Astrocyte (in vitro differentiated cells and primary cell): Measurements from ENCODE around the gene TMEM222. TPM values are rescaled to one million over a fixed set of nuclear protein-coding genes. Genes with fewer than 3 reads are reported as not detected.

ENCODE experiments used
- DNase-seq: peaks from one replicate; pipeline ENCODE4 v3.0.0-alpha.2; 2010; ENCODE audit warnings: low read depth
- FAIRE-seq: peaks from 2 replicates; lab custom pipeline; 2011; peaks lifted over from hg19 to GRCh38; lab: Jason Lieb, UNC
- H2AFZ ChIP-seq: 2 replicates; pipeline ENCODE4 v1.6.0; 2012; ENCODE audit warnings: low read depth, low read length, inconsistent platforms
- H3K27ac ChIP-seq: 2 replicates; pipeline ENCODE4 v1.5.1; 2011; ENCODE audit warnings: low read depth, low read length, inconsistent platforms
- H3K27me3 ChIP-seq: 2 replicates; pipeline ENCODE4 v1.6.0; 2011; ENCODE audit warnings: low read length, inconsistent platforms; ENCODE audit not compliant: insufficient read depth
- H3K36me3 ChIP-seq: 2 replicates; pipeline ENCODE4 v1.5.1; 2011; ENCODE audit warnings: low read length, inconsistent platforms; ENCODE audit not compliant: insufficient read depth
- H3K4me1 ChIP-seq: 2 replicates; pipeline ENCODE4 v1.5.1; 2011; ENCODE audit warnings: low read length, inconsistent platforms; ENCODE audit not compliant: insufficient read depth
- H3K4me2 ChIP-seq: 2 replicates; pipeline ENCODE4 v1.6.0; 2012; ENCODE audit warnings: low read length, inconsistent platforms
- H3K4me3 ChIP-seq: 2 replicates; pipeline ENCODE4 v1.5.1; 2011; ENCODE audit warnings: low read depth, mild to moderate bottlenecking, low read length, inconsistent platforms; ENCODE audit not compliant: insufficient read depth
- H3K79me2 ChIP-seq: 2 replicates; pipeline ENCODE4 v1.6.0; 2012; ENCODE audit warnings: mild to moderate bottlenecking, low read length, inconsistent platforms; ENCODE audit not compliant: insufficient read depth
- H3K9ac ChIP-seq: 2 replicates; pipeline ENCODE4 v1.6.0; 2012; ENCODE audit warnings: mild to moderate bottlenecking, low read length, inconsistent platforms
- H3K9me3 ChIP-seq: 2 replicates; pipeline ENCODE4 v1.5.1; 2012; ENCODE audit warnings: low read depth, mild to moderate bottlenecking, low read length, inconsistent platforms; ENCODE audit not compliant: insufficient read depth
- H4K20me1 ChIP-seq: 2 replicates; pipeline ENCODE4 v1.6.0; 2012; ENCODE audit warnings: low read length, inconsistent platforms; ENCODE audit not compliant: insufficient read depth
- H3K27ac Mint-ChIP-seq: one replicate; pipeline ENCODE4 v1.8.0; 2021; ENCODE audit warnings: mild to moderate bottlenecking, mixed read lengths; ENCODE audit not compliant: unreplicated experiment
- H3K27me3 Mint-ChIP-seq: one replicate; pipeline ENCODE4 v1.8.0; 2021; ENCODE audit warnings: low read depth, mixed read lengths; ENCODE audit not compliant: unreplicated experiment
- H3K36me3 Mint-ChIP-seq: one replicate; pipeline ENCODE4 v1.8.0; 2021; ENCODE audit warnings: low read depth, mixed read lengths; ENCODE audit not compliant: unreplicated experiment
- H3K4me1 Mint-ChIP-seq: one replicate; pipeline ENCODE4 v1.8.0; 2021; ENCODE audit warnings: low read depth, mixed read lengths; ENCODE audit not compliant: unreplicated experiment
- H3K4me3 Mint-ChIP-seq: one replicate; pipeline ENCODE4 v1.8.0; 2021; ENCODE audit warnings: mild to moderate bottlenecking, moderate library complexity, mixed read lengths; ENCODE audit not compliant: unreplicated experiment
- H3K9me3 Mint-ChIP-seq: one replicate; pipeline ENCODE4 v1.8.0; 2021; ENCODE audit warnings: mild to moderate bottlenecking, mixed read lengths; ENCODE audit not compliant: unreplicated experiment
- EZH2 ChIP-seq: IDR thresholded peaks from 2 replicates; pipeline ENCODE4 v1.6.1; 2012; ENCODE audit warnings: mild to moderate bottlenecking, low read length, inconsistent platforms; ENCODE audit not compliant: insufficient read depth
- total RNA-seq: library from RNA; stranded (reverse); gene quantifications from 2 replicates; pipeline ENCODE4 v1.2.1, GENCODE V29; 2021
- TF ChIP-seq, protein P1 (sequence below): IDR thresholded peaks from 2 replicates; pipeline ENCODE4 v1.5.1; 2011; ENCODE audit warnings: low read depth, mild to moderate bottlenecking, inconsistent platforms, low read length, moderate library complexity; ENCODE audit not compliant: insufficient read depth

Gene TMEM222
- total RNA-seq, 1 donor from 2014 or later: 46.0 TPM

DNA sequence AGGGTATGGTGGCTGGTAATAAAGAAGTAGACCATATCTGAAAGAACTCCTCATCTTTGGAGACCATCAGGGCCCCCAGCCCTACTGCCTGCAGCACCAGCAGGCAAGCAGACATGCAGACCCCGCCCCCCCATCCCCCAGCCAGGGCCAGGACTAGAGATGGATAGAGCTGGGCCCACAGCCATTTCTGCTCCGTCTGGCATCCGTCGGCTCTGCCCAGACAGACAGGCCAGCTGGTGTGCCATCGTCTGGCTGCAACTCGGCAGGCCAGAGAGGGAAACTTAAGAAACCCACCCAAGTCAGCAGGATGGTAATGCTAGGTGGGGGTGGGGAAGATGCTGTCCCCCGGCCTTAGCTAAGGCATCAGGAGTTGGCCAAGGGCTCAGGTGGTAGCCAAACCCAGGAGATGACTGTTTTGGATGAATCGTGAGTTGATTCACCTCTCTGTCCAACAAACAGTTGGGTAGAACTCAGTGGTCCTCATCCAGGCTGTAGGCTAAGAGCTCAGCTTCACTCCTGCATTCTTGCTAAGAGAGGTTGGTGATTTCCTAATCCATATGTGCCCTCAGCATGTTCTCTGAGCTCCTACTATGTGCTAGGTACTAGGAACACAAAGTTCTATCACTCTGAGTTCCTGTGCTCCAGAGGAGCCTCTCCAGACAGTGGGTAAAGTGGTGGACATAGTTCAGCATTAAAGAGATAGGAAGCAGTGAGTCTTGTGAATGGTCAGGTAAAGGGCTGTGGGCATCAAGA lies 23.2 kb upstream of the TMEM222 start:
- peak overlapping the region; percentile 75 for H3K9ac ChIP-seq
- peaks cover 2% of the 10 kb centered on the region for H3K27me3 Mint-ChIP-seq
- peak overlapping the region; percentile 30 for H3K4me3 ChIP-seq
- TF ChIP-seq EZH2: no peak
- TF ChIP-seq, protein P1, sequence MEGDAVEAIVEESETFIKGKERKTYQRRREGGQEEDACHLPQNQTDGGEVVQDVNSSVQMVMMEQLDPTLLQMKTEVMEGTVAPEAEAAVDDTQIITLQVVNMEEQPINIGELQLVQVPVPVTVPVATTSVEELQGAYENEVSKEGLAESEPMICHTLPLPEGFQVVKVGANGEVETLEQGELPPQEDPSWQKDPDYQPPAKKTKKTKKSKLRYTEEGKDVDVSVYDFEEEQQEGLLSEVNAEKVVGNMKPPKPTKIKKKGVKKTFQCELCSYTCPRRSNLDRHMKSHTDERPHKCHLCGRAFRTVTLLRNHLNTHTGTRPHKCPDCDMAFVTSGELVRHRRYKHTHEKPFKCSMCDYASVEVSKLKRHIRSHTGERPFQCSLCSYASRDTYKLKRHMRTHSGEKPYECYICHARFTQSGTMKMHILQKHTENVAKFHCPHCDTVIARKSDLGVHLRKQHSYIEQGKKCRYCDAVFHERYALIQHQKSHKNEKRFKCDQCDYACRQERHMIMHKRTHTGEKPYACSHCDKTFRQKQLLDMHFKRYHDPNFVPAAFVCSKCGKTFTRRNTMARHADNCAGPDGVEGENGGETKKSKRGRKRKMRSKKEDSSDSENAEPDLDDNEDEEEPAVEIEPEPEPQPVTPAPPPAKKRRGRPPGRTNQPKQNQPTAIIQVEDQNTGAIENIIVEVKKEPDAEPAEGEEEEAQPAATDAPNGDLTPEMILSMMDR: no peak
- H3K79me2 ChIP-seq: no peaks in the 10 kb centered on the region
- FAIRE-seq (no peak), DNase-seq (no peak)
- peak overlapping the region; percentile 61 for H3K4me3 Mint-ChIP-seq
- H2AFZ ChIP-seq: peak overlapping the region; percentile 78
- peak overlapping the region; percentile 94 for H3K27ac ChIP-seq
- H3K9me3 ChIP-seq: no peaks in the 10 kb centered on the region
- H3K27ac Mint-ChIP-seq: peak overlapping the region; percentile 97
- H3K36me3 Mint-ChIP-seq: peaks cover 5% of the 10 kb centered on the region
- H3K9me3 Mint-ChIP-seq: no peaks in the 10 kb centered on the region
- no peaks in the 10 kb centered on the region for H3K27me3 ChIP-seq
- H3K36me3 ChIP-seq: no peaks in the 10 kb centered on the region
- peak overlapping the region; percentile 79 for H3K4me2 ChIP-seq
- peaks cover 34% of the 10 kb centered on the region for H3K4me1 ChIP-seq
- H4K20me1 ChIP-seq: no peaks in the 10 kb centered on the region
- peaks cover 42% of the 10 kb centered on the region for H3K4me1 Mint-ChIP-seq

DNA sequence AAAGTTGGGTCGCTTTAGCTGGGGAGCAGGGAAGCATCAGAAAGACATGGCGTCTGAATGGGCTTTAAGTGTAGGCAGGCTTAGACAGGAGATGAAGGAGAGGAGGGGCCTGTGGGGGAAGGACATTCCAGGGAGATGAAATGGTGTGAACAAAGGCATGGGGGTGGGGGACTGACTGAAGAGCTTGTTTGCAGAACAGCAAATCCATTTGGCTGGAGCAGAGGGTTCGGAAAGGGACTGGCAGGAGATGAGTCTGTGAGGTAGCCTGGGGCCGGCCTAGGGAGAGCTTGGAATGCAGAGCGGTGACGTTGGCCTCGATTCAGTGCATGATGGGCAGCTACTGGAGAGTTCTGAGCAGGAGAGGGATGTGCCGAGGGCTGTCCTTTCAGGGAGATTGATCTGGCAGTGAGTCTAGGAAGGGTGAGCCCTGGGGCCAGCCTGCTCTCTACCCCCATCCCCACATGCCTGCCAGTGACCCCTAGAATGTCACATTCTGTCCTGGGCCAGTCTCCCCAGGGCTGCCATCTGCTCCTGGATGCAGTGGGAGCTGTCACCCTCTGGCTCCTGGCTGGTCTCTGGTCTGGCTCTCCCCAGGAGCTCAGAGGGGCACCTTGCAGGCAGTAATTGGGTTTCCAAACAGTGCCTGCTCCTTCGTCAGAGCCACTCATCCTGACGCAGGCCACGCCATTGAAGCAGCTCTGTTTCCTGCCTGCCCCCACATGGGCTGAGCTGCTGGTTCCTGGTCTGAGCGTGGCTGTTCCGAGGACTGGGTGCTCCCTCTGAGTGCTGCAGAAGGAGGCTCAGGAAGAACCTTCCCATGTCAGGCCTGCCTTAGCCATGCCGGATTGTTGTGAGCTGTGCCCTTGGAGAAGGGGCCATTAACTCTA lies 22.3 kb upstream of the TMEM222 start:
- Histone ChIP-seq H3K4me2 (peak overlapping the region; percentile 79), H4K20me1 (no peaks in the 10 kb centered on the region), H3K27ac (peak overlapping the region; percentile 94), H3K79me2 (no peaks in the 10 kb centered on the region), H3K36me3 (no peaks in the 10 kb centered on the region), H3K27me3 (no peaks in the 10 kb centered on the region), H2AFZ (peak overlapping the region; percentile 78), H3K4me3 (peak overlapping the region; percentile 30), H3K9me3 (no peaks in the 10 kb centered on the region), H3K9ac (peak overlapping the region; percentile 75), H3K4me1 (peaks cover 34% of the 10 kb centered on the region)
- peak overlapping the region; percentile 61 for H3K4me3 Mint-ChIP-seq
- FAIRE-seq (peak; percentile 95), DNase-seq (peak; percentile 99)
- peaks cover 42% of the 10 kb centered on the region for H3K4me1 Mint-ChIP-seq
- no peak for TF ChIP-seq EZH2
- TF ChIP-seq, protein P1: no peak
- H3K9me3 Mint-ChIP-seq: no peaks in the 10 kb centered on the region
- H3K27me3 Mint-ChIP-seq: peaks cover 2% of the 10 kb centered on the region
- H3K27ac Mint-ChIP-seq: peak overlapping the region; percentile 97
- H3K36me3 Mint-ChIP-seq: peaks cover 5% of the 10 kb centered on the region
